Astrocyte of the cerebellum (primary cell): Measurements from ENCODE around the gene NTN4.

ENCODE experiments used
- DNase-seq: peaks from one replicate; pipeline ENCODE4 v3.0.0-alpha.2; 2011; ENCODE audit warnings: low read depth
- H3K4me3 ChIP-seq: 2 replicates; pipeline ENCODE4 v1.5.1; 2011; ENCODE audit warnings: mild to moderate bottlenecking, low read depth, low read length, moderate library complexity
- CTCF ChIP-seq: IDR thresholded peaks from 2 replicates; pipeline ENCODE4 v1.5.1; 2012; ENCODE audit warnings: low read length, low read depth, moderate library complexity, mild to moderate bottlenecking; ENCODE audit errors: missing control alignments
- in situ Hi-C: cut with HindIII; loops from 2 replicates; pipeline ENCODE4 v1.10.0; 2017; ENCODE audit warnings: low sequenced_read_pairs

The NTN4 gene

GRCh38 chr12:95790033-95790916, at the start of gene NTN4:
NTN4 (minus strand) TSS chr12:95790764; CDS start chr12:95790309, 455 bp downstream.
- in situ Hi-C loops: no loop called here
- DNase-seq: no peak
- H3K4me3 ChIP-seq: peak within 1 kb of the TSS; percentile 62
- no peak for TF ChIP-seq CTCF

GRCh38 chr12:95838125-95838524, 47.6 kb upstream of the NTN4 start:
- in situ Hi-C loops: no loop called here
- peak; percentile 62 for DNase-seq

GRCh38 chr12:95837240-95838038, 46.9 kb upstream of the NTN4 start:
- DNase-seq: no peak
- TF ChIP-seq CTCF: no peak
- peak overlapping the region; percentile 9 for H3K4me3 ChIP-seq
- in situ Hi-C loops: no loop called here

More at GRCh38 chr12:95838125-95838524, 47.6 kb upstream of the NTN4 start:
- TF ChIP-seq CTCF: no peak
- no peak overlapping the region for H3K4me3 ChIP-seq

- in situ Hi-C loops: no loop called here
- TF ChIP-seq CTCF: no peak
- DNase-seq: peak; percentile 74
- H3K4me3 ChIP-seq: peak overlapping the region; percentile 9
Observed at GRCh38 chr12:95836630-95837239, 46.2 kb upstream of the NTN4 start.

- H3K4me3 ChIP-seq: no peak overlapping the region
- peak; percentile 68 for DNase-seq
- in situ Hi-C loops: no loop called here
- no peak for TF ChIP-seq CTCF
Observed at GRCh38 chr12:95836185-95836609, 45.6 kb upstream of the NTN4 start.

- in situ Hi-C loops: no loop called here
- DNase-seq: no peak
- no peak overlapping the region for H3K4me3 ChIP-seq
- TF ChIP-seq CTCF: no peak
Observed at GRCh38 chr12:95834572-95834971, 44.0 kb upstream of the NTN4 start.
